DMS153 (cell line): ENCODE results near the gene MOV10L1.
"Not testable (repeated sequence)": the region's sequence is repeated elsewhere in the genome, so short reads cannot be mapped to it uniquely, and the experiment has no call there.

Source experiments
- DNase-seq: peaks from one replicate; lab custom pipeline; 2025; lab: John Stamatoyannopoulos, UW

The MOV10L1 gene

DNA sequence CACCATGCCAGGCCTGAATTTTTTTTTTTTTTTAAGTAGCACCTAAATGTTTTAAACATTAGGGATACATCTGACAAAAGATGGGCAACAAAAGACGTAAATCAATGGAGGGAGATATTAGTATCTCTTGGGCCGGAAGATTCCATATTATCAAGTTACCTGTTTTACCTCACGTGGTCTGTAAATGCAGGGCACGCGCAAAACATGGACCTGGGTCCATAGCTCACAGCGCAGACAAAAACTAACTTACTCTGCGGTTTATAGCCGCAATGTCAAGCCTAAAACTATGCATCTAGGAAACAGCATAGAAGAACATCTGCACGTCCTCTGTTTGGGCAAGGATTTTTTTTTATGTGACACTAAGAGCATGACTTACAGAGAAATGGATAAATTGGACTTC, 49.2 kb downstream of the MOV10L1 start:
- DNase-seq: peak; percentile 55

DNA sequence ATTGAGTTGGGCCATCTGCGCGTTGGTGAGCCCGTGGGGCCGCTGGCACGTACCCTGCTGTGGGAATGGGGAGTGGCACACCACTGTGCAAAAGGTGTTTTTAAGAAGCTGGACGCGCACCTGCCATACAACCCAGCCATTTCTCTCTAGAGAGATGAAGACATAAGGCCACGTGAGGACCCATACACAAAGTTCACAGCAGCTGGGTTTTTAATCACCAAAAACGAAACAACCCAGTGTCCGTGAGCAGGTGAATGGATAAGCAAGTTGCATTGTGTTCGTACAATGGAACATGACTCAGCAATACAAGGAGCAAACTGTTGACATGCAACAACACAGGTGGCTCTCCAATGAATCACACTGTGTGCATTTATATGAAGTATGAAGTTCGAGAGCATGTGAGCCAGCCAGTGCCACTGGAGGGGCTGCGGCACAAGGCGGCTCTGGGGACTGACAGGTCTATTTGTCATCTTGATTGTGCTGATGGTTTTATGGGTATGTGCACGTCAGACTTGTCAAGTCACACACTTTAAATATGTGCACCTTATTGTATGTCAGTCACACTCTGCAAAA, 50.1 kb downstream of the MOV10L1 start:
- peak; percentile 99 for DNase-seq

DNA sequence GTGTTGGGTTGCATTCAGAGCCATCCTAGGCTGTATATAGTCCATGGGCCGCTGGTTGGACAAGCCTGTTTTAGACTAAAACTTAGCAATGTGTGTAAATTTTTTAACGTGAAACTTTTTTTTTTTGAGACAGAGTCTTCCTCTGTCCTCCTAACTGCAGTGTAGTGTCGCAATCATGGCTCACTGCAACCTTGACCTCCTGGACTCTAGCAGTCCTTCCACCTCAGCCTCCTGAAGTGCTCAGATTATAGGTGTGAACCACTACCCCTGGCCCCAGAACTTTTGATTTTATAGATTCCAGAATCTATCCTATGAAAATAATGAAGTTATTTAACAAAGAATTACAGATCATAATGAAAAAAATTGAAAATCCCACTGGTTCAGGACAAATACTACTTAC, 50.8 kb downstream of the MOV10L1 start:
- no peak for DNase-seq

DNA sequence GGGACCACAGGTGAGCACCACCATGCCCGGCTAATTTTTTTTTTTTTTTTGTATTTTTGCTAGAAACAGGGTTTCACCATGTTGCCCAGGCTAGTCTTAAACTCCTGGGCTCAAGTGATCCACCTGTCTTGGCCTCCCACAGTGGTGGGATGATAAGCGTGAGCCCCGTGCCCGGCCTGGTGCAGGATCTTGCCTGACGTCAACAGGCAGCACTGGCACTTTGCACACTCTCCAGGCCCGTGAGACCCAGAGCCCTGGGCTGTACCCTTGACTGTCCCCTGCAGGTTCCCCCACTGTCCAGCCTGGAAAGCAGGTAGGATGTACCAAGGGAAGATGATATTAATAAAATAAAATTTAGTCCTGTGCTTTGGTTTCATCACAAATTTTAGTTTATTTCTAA, 51.7 kb downstream of the MOV10L1 start:
- DNase-seq: no peak

DNA sequence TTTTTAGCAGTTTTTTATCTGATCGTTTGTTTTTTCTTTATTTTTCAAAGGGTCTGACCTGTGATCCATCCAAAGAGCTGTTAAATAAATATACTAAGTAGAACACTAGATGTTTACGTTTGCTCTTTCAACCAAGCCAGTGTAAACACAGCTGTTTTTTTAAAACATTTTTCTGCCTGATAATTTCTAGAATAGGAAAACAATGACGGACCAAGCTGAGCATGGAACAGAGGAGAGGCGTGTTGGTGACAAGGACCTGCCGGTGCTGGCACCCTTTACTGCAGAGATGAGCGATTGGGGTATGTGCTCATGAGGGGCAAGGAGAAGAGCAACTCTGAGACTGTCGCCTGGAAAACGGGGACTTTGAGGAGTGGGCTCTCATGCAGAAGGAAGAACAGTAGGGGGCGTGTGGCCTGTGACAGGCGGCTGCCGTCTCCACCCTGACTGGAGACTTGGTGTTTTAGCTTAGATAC, 52.1 kb downstream of the MOV10L1 start:
- peak; percentile 47 for DNase-seq

DNA sequence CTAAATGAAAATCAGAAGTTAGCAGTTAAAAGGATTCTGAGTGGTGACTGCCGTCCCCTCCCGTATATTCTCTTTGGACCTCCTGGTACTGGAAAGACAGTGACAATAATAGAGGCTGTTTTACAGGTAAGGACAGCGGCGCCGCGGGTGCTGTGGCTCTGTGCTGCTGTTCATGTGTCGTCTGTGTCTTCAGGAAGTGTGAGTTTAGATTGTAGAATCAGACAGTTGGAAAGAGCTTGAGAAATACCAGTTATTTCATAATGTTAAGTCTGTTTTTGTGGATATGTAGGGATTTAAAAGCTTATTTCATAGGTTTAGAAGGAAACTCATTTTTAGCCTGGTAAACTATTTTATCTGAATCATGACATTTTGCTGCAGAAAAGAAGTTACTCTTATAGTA, 53.3 kb downstream of the MOV10L1 start:
- DNase-seq: no peak

DNA sequence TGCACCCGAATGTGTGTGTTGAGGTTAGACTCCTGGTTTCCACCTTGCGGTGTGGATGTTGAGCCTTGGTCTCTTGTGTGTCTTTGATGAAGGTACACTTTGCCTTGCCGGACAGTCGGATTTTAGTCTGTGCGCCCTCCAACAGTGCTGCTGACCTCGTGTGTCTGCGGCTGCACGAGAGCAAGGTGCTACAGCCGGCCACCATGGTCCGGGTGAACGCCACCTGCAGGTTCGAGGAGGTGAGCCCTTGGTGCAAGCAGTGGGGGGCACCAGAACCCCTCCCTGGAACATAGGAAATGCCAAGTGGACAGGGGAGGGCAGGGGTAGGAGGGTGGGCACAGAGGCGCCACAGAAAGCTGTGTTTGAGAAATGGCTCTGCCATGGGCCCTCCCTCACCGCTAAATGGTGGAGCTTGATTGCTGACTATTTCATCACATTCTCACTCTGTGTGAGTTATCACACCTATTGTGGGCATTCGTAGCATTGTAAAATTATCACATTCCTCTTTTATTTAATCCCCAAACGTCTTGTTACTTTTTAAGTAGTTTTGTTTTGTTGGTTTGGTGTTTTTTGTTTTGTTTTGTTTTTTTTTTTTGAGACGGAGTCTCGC, 54.3 kb downstream of the MOV10L1 start:
- DNase-seq: no peak

DNA sequence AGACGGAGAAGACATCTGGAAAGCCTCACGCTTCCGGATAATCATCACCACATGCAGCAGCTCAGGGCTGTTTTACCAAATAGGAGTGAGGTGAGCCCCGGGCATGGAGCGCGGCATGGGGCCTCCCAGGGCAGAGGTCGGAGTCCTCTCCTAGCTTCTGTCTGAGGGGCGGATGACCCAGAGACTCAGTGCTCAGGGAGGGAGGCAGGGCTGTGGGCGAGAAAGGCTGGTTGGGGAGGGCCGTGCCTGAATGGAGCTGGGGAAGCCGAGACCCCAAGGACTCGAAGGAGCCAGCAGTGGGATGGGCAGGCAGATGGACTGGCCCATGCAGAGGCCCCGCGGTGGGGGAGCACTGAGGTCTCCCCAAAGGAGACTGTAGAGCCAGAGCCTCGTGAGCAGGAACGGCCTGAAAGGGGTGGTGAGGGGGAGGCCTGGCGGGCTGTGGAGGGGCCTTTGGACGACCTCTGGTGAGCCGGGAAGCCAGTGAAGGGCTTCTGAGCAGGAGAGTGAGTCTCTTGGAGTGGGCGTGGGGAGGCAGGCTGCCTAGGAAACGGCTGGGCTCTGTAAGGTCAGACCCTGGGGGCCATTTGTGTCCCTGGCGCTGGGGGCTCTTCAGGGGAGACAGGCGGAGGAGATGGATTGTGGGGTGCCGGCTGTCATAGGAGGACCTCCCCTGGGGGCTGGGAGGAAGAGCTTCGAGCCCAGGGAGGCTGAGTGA, 56.1 kb downstream of the MOV10L1 start:
- no peak for DNase-seq

DNA sequence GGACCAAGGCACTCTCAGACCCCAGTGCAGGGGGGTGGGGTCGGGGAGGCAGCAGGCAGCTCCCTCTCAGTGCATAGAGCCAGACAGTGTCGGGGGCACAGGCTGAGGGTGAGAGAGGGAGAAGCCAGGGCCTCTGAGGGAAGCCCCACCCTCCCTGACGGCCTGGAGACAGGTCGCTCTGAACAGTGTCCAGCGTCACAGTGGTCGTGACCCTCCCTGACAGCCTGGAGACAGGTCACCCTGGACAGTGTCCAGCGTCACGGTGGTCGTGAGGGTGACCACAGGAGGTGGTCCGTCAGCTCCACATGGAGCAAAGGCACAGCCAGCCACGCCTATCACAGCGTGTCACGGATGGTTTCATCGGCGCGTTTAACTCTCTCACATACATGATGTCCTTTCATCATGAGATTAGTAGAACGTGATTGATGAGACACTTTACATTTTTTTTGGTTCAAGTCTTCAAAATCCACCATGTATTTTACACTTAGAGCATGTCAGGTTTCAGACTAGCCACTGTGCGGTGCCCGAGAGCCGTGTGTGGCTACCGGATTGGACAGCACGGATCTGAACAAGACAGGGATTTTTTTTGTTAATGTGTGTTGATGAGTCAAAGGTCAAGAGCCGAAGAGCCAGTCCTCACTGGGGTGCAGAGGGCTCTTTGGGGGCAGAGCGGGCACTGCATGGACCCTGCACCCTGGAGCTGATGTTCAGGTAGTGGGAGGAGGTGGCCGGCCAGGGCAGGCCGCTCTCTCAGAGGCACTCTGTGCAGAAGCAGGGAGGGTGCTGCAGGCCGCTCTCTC, 56.8 kb downstream of the MOV10L1 start:
- peak; percentile 8 for DNase-seq

DNA sequence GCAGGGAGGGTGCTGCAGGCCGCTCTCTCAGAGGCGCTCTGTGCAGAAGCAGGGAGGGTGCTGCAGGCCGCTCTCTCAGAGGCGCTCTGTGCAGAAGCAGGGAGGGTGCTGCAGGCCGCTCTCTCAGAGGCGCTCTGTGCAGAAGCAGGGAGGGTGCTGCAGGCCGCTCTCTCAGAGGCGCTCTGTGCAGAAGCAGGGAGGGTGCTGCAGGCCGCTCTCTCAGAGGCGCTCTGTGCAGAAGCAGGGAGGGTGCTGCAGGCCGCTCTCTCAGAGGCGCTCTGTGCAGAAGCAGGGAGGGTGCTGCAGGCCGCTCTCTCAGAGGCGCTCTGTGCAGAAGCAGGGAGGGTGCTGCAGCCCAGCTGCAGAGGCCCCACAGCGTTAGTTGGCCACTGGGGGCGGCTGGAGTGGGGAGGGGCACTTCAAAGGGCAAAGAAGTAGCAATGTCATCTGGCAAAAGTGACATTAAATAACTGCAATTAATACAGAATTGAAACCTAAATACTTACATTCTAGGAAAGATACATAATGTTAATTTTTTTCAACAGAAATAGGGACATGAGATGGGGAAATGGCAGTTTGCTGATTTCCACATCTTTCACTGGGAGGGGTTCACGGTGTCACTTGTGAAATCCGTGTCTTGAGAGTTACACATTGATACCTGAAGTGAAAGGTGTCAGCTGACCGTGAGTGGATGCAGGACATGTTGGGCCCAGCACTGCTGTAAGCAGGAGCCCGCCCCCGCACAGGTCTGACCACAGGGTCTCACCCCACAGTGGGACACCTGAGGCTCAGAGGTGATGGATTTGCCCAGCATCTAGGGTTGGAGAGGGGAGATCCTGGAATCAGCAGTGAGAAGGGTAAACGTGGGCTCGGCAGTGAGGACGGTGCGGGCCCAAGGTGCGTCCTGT, 57.7 kb downstream of the MOV10L1 start:
- DNase-seq: not testable (repeated sequence)

DNA sequence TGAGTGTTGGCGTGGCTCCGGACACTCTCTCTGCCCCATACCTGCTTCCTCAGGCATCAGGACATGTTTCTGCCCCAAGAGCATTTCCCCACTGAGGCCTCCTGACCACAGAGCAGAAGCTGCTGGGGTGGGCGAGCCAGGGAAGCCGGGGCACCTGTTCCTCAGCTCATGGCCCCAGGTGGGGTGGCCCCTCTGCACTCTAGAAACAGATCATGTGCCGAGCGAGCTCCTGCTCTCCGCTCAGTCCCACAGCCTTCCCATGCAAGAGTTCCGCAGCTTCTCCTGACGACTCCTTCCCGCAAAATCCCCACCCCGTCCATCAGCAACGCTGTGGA, 58.3 kb downstream of the MOV10L1 start:
- no peak for DNase-seq

DNA sequence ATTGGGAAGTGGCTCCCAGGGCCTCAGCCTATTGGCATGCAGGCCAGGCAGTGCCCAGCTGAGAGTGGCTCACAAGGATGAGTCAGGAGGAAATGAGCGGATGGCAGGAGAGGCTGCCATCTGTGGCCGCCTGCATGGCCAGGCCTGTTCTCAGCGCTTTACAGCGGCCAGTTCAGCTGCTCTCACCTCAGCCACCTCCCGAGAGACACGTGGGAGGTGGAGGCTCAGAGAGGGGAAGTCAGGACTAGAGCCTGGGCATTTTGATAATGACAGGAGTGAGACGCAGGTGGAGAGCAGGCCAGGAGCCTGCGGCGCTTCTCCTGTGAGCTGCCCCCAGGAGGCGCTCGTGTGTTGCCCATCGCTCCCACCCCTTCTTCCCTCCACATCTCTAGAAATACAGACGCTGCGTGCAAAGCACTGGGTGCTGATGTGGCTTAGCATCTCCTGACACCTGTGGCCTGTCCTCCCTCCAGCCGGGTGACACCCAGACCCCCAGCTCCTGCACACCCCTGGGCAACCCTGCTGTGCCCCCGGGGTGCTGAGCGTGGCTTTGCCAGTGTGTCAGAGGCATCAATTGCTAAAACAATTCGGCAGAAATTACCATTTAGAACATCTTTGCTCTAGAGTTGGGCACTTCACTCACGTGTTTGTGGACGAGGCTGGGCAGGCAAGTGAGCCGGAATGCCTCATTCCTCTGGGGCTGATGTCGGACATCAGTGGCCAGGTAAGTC, 59.4 kb downstream of the MOV10L1 start:
- DNase-seq: peak; percentile 85

DNA sequence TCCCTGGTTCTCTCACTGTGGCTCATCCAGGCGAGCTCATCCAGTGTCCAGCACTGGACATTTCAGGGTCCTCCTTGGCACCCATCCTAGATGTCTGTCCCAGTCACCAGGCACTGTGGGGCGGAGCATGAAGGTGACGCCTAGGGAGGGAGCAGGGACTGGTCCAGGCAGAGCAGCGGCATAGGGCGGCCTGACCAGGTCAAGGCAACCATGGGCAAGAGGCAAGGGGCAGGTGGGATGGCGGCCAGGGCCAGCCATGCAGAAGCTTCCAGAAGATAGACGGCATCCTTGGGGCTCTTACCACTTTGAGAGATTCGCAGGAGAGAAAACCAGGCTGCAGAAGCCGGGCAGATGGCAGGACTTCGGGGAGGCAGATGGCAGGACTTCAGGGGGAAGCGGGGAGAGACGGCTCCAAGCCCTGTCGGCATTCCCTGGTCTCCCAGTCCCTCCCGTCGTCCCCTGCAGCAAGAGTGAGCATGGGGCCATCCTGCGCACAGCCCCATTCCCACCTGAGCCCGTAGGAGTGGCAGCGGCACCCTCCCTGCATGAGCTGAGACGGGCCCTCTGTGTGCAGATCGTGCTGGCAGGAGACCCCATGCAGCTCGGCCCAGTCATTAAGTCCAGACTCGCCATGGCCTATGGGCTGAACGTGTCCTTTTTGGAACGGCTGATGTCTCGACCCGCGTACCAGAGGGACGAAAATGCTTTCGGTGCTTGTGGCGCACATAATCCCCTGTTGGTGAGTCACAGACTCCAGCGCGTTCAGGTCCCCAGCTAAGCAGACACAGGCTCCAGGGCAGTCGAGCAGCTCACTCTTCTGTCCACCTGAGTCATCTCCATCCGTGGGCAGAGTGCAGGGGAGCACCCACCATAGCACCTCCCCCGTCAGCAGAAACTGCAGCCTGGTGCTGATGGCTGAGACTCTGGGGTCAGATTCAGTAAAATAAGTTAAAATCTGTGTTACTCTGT, 60.6 kb downstream of the MOV10L1 start:
- no peak for DNase-seq

DNA sequence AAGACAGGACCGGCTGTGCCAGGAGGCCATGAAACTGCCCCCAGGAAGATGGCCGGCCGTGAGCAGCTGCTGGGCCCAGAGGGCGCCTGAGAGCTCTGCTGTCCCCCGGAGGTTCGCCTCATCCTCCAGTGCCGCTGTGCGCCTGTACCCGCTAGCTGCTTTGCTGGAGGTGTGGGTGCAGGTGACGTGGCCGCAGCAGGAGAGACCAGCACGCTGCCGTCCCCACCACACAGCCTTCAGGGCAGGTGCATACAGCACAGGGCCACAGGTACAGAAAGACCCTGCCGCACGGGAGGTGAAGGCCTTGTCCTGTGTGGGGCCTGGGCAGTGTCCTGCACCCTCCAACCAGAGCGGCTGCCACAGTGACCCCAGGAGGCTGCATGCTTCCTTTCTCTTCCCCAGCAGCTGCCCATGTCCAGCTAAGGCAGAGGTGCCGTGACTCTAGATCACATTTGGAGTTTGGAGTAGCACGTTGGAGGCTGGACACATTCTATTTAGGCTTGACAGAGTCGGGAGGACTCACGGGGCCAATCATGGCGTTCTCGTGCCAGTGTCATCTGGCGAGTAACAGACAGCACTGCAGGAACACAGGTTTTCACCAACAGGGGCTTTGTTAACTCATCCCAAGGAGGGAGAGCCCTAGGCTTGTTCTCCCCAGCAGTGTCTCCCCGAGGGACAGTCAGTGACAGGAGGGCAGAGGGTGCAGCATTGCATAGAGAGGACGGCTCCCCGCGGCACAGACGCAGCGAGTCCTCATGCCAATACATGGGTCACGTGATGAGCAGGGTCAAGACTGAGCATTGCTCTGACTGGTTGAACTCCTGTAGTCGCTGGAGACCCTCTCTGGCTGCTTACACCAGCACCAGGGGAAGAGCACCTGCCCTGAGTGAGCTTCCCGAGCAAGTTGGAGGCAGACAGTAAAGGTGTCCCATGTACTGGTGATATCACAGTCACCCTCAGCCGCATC, 62.0 kb downstream of the MOV10L1 start:
- no peak for DNase-seq

DNA sequence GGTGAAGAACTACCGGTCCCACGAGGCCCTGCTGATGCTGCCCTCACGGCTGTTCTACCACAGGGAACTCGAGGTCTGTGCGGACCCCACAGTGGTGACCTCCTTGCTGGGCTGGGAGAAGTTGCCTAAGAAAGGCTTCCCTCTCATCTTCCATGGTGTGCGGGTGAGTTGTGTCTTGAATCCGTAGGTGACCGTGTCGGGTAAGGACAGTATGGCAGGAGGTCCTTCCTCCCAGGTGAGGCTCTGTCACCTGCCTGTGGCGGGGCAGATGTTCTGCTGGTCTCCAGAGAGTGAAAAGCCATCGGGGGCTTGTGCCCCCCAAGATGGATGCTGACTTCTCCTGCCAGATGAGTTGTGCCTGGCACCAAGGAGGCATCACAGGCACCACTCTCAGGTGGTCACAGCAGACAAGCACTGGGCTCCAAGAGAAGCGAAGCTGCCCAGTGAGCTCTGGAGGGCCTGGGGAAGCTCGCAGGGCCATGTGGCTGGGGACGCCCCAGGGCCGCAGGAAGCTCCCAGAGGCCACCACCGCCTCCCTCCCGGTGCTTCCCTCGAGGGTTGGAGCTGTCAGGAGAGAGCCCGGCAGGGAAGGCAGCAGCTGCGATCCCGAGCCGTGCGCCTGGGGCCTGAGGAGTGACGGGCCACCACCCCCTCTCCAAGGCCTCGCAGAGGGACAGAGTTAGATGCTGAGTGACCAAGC, 63.4 kb downstream of the MOV10L1 start:
- DNase-seq: no peak

DNA sequence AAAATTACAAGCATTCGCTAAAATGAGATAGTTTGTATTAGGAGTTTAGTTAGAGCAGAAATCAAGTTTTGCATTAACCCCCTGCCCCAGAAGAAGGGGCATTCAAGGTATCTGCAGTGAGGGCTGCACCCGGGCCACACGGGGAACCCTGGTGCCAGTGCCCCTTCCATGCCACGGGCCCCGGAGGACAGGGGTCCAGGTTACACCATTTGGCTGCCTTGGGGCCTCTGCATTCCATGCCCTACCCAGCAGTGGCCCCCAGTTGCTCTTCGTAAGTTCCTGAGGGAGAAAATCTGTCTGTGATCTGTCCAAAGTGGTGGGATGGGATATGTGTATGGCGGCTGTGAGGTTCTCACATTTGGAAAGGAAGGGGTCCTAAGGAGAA, 63.9 kb downstream of the MOV10L1 start:
- DNase-seq: no peak

DNA sequence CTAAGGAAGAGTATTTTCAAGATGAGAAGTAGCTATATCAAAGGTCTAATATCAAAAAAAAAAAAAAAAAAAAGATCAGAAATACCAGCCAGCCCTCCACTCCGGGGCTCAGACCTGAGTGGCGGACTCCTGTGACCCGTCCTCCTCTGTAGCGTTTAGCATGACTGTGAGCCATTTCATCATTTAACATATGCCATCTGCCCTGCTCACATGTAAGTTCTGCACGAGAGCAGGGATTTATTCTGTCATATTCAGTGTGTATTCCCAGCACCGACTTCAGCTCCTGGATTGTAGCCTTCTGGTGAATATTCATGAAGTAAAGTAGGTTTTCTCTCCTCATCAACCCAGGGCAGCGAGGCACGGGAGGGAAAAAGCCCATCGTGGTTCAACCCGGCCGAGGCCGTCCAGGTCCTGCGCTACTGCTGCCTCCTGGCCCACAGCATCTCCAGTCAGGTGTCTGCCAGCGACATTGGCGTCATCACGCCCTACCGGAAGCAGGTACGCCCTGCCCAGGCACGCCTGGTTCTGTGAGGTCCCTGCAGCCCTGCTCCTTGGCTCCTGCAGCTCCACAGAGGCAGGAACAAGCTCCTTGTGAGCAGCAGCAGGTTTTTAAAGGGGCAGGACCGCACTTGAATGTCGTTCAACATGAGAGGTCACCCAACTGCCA, 68.0 kb downstream of the MOV10L1 start:
- DNase-seq: no peak
